Prostate gland (tissue), 2 donors: ENCODE data around the gene ERC2. TPM values are rescaled to one million over a fixed set of nuclear protein-coding genes. Genes with fewer than 3 reads are reported as not detected.

Experiments used
- DNase-seq: peaks from one replicate; pipeline ENCODE4 v3.0.0-alpha.2; 2019; ENCODE audit warnings: low spot score
- H3K27ac ChIP-seq, 2 donors: fragments of 200-600 bp; sonication (generic); 2 replicates each; pipeline ENCODE4 v1.5.1; 2017 to 2019
- H3K27me3 ChIP-seq: fragments of 200-600 bp; sonication (generic); replicated peaks from 2 replicates; pipeline ENCODE4 v1.5.1; 2019; ENCODE audit not compliant: insufficient read depth
- H3K36me3 ChIP-seq, 2 donors: fragments of 200-600 bp; sonication (generic); 1 replicate in 1 of 2; 2 replicates in 1 of 2; pipeline versions ENCODE4 v1.5.1 to v1.8.1; 2017 to 2019
- H3K4me1 ChIP-seq: fragments of 200-600 bp; sonication (generic); replicated peaks from 2 replicates; pipeline ENCODE4 v1.5.1; 2019
- H3K4me3 ChIP-seq, 2 donors: fragments of 200-600 bp; sonication (generic); 2 replicates each; pipeline ENCODE4 v1.5.1; 2017 to 2019
- H3K9me3 ChIP-seq: fragments of 200-600 bp; sonication (generic); 2 replicates; pipeline ENCODE4 v1.5.1; 2017
- POLR2A ChIP-seq: fragments of 450-650 bp; IDR thresholded peaks from one replicate; pipeline ENCODE4 v1.6.1; 2016; ENCODE audit warnings: antibody characterized with exemption, mild to moderate bottlenecking
- POLR2AphosphoS5 ChIP-seq: sonication (generic); formaldehyde crosslinking; IDR thresholded peaks from one replicate; pipeline ENCODE4 v1.6.1; 2017; ENCODE audit warnings: antibody characterized with exemption
- WGBS: methylation state at CpG from one replicate; pipeline ENCODE4 v1.1.5; 2018; 5-methylcytosine and 5-hydroxymethylcytosine counted together
- intact Hi-C: fragments of 100-400 bp; cut with DNase I; formaldehyde crosslinking; loops from one replicate; pipeline ENCODE4 v1.14.2; 2022
- total RNA-seq, 2 donors: library from RNA; depleted of rRNA; stranded (reverse); fragments of >200 nt; gene quantifications; one replicate each; pipeline ENCODE4 v1.1.0, GENCODE V29; 2016
- TF ChIP-seq, protein P1 (sequence below), 4 experiments: fragments of 200-600 bp in 2 of 4; fragments of 450-650 bp in 2 of 4; sonication (generic) in 2 of 4; IDR thresholded peaks; 1 replicate in 3 of 4; 2 replicates in 1 of 4; pipeline ENCODE4 v1.5.1; 2016 to 2019; ENCODE audit warnings: antibody characterized with exemption in 4 of 4, mild to moderate bottlenecking in 2 of 4, moderate library complexity in 2 of 4

ERC2 gene
- total RNA-seq, 2 donors from 2014 or later, result 1.0 to 2.7 TPM

GRCh38 chr3:56054844-56055243, 413.4 kb downstream of the ERC2 start:
- TF ChIP-seq, protein P1, sequence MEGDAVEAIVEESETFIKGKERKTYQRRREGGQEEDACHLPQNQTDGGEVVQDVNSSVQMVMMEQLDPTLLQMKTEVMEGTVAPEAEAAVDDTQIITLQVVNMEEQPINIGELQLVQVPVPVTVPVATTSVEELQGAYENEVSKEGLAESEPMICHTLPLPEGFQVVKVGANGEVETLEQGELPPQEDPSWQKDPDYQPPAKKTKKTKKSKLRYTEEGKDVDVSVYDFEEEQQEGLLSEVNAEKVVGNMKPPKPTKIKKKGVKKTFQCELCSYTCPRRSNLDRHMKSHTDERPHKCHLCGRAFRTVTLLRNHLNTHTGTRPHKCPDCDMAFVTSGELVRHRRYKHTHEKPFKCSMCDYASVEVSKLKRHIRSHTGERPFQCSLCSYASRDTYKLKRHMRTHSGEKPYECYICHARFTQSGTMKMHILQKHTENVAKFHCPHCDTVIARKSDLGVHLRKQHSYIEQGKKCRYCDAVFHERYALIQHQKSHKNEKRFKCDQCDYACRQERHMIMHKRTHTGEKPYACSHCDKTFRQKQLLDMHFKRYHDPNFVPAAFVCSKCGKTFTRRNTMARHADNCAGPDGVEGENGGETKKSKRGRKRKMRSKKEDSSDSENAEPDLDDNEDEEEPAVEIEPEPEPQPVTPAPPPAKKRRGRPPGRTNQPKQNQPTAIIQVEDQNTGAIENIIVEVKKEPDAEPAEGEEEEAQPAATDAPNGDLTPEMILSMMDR (IDR thresholded peaks at IDR 0.05), result no peak
- TF ChIP-seq POLR2AphosphoS5 (no peak), POLR2A (no peak)
- H3K27me3 ChIP-seq, result no peaks in the 10 kb centered on the region
- no peak overlapping the region for H3K4me3 ChIP-seq
- WGBS, result 79% methylated on average over 10 of the region's 10 CpGs
- no peaks in the 10 kb centered on the region for H3K36me3 ChIP-seq
- H3K9me3 ChIP-seq, result no peaks in the 10 kb centered on the region
- DNase-seq, result no peak
- no peak overlapping the region for H3K27ac ChIP-seq
- no peaks in the 10 kb centered on the region for H3K4me1 ChIP-seq
- intact Hi-C loops, result no loop called here

DNA sequence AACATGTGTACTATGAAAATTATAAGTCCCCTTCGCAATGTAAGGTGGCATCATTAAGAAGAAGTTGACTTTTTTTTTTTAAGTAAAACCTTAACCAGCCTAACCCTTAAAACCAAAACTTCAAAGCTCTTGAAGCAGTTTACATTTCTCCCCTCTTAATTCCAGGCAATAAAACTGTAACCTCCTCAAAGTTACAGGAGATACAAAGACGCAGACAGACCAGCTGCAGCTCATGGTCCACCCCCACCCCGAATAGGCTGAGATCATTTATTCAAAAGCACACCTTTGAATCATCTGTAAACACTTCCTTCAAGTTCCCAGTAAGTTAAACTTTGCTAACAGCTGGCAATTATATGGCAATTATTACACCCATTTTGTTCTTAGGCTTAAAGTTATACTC, 414.5 kb downstream of the ERC2 start:
- no peak for DNase-seq
- no peaks in the 10 kb centered on the region for H3K9me3 ChIP-seq
- H3K4me1 ChIP-seq, result no peaks in the 10 kb centered on the region
- TF ChIP-seq, protein P1 (IDR thresholded peaks at IDR 0.05), result no peak
- TF ChIP-seq POLR2AphosphoS5, result no peak
- TF ChIP-seq POLR2A, result no peak
- intact Hi-C loops, result no loop called here
- WGBS, result 36% methylated on average over 3 of the region's 3 CpGs
- no peak overlapping the region for H3K4me3 ChIP-seq
- no peaks in the 10 kb centered on the region for H3K36me3 ChIP-seq
- no peaks in the 10 kb centered on the region for H3K27me3 ChIP-seq
- H3K27ac ChIP-seq, result no peak overlapping the region

DNA sequence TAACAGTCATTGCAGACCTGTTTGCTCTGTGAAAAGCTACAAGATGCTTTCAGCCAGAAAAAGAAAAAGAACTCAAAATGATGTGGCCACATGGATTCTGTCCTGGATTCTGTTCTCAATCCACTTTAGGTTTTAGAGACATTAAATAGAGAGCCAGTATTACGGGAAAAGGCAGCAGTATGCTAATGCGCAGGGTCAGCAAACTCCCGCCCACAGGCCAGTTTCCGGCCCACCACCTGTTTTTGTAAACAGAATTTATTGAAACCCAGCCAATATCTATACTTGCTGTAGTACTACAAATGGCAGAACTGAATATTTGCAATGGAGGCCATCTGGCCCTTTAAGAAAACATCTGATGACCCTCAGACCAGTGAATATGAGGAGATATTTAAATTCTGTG, 416.1 kb downstream of the ERC2 start:
- Histone ChIP-seq H3K4me1 (no peaks in the 10 kb centered on the region), H3K27me3 (no peaks in the 10 kb centered on the region), H3K9me3 (no peaks in the 10 kb centered on the region), H3K27ac (no peak overlapping the region), H3K36me3 (no peaks in the 10 kb centered on the region), H3K4me3 (no peak overlapping the region)
- no peak for DNase-seq
- WGBS, result 71% methylated on average over 4 of the region's 4 CpGs
- intact Hi-C loops, result no loop called here
- TF ChIP-seq, protein P1 (IDR thresholded peaks at IDR 0.05), result no peak
- TF ChIP-seq POLR2AphosphoS5 (no peak), POLR2A (no peak)

DNA sequence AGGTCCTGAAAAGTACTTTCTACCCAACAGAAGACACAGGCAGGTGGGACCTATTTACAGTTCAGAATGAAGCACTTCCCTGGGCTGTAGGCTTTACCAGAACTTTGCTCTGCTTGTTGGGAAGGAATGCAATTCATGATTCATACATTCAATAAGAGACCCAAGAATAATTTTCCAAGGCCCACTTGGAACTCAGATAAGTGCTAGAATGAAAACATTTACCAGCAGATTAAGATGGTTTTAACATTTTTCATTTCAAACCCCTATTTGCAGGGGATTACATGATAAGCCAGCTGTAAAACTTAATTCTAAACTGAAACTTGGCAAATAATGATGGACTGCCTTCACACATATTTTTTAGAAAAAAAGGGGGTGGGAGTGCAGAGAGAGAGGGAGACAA, 417.2 kb downstream of the ERC2 start:
- intact Hi-C loops, result no loop called here
- DNase-seq, result no peak
- no peak overlapping the region for H3K27ac ChIP-seq

DNA sequence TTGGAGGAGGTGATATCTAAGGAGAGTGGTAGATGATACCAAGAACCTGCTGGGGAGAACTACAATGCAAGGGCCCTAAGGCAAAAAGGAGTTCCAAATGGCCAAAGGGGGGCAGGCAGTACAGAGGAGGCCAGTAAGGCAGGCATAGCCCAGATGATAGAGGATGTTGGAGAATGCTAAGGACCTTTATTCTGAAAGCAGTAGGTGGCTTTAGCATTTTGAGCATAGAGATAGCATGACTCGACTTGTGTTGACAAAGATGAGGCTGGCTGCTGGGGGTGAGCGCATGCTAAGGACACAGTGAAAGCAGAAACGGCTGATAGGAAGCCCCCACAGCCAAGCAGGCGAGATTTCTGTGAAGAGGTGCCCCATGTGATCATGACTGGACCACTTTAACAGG, 419.3 kb downstream of the ERC2 start:
- no peak for DNase-seq
- intact Hi-C loops, result loop anchor here (10.0 kb wide), 1 partner anchor 564 kb away; the partner anchor contains the start of gene WNT5A
- Histone ChIP-seq H3K4me1 (no peaks in the 10 kb centered on the region), H3K4me3 (no peak overlapping the region), H3K36me3 (no peaks in the 10 kb centered on the region), H3K27ac (no peak overlapping the region), H3K27me3 (no peaks in the 10 kb centered on the region), H3K9me3 (no peaks in the 10 kb centered on the region)
- TF ChIP-seq, protein P1 (IDR thresholded peaks at IDR 0.05), result no peak
- no peak for TF ChIP-seq POLR2AphosphoS5
- TF ChIP-seq POLR2A, result no peak
- 84% methylated on average over 4 of the region's 4 CpGs for WGBS

More for the DNA sequence above, 417.2 kb downstream of the ERC2 start:
- Histone ChIP-seq H3K27me3 (no peaks in the 10 kb centered on the region), H3K4me3 (no peak overlapping the region), H3K9me3 (no peaks in the 10 kb centered on the region), H3K4me1 (no peaks in the 10 kb centered on the region), H3K36me3 (no peaks in the 10 kb centered on the region)
- no peak for TF ChIP-seq POLR2AphosphoS5
- no peak for TF ChIP-seq POLR2A
- TF ChIP-seq, protein P1 (IDR thresholded peaks at IDR 0.05), result no peak
